GM12891 (cell line): Measurements from ENCODE around the gene INSR.

Experiments
- POLR2A ChIP-seq: IDR thresholded peaks from 2 replicates; pipeline ENCODE4 v1.6.1; 2011; ENCODE audit warnings: low read depth, low read length, control low read depth
- POLR2AphosphoS5 ChIP-seq: IDR thresholded peaks from 2 replicates; pipeline ENCODE4 v1.6.1; 2011; ENCODE audit warnings: low read depth, low read length, control low read depth
- TAF1 ChIP-seq: IDR thresholded peaks from 2 replicates; pipeline ENCODE4 v1.6.1; 2011; ENCODE audit warnings: low read depth, low read length, control low read depth

DNA sequence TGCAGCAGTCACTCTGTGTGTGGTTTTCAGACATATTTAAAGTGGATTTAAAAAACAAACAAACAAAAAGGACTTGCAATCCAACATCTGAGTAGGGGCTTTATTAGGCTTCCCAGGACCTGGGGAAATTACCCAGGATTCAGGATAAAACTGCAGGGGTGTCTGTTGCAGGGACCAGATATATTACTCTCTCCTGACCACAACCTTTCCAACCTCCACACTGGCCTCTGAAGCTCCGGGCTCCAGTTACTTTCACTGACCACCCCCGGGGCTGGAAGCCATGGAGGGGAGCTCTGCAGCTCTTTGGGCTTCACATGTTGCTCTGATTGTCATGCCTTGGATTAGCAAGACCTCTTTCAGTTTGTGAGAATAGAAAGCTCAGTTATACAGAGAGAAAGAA lies 75.2 kb downstream of the INSR start:
- TF ChIP-seq POLR2AphosphoS5 = no peak
- no peak for TF ChIP-seq POLR2A
- no peak for TF ChIP-seq TAF1
